GM18517 (cell line): ENCODE results near the gene GADD45B.
A peak's percentile ranks its signal among the peaks of the same experiment; 100 is the strongest.
"Not testable (repeated sequence)": the region's sequence is repeated elsewhere in the genome, so short reads cannot be mapped to it uniquely, and the experiment has no call there.

Experiments used
- ATAC-seq: cut with Tn5 transposase; IDR thresholded peaks from one replicate; pipeline ENCODE4 v1.9.1; 2021; ENCODE audit warnings: mild to moderate bottlenecking, moderate library complexity; ENCODE audit not compliant: unreplicated experiment

GADD45B gene

DNA sequence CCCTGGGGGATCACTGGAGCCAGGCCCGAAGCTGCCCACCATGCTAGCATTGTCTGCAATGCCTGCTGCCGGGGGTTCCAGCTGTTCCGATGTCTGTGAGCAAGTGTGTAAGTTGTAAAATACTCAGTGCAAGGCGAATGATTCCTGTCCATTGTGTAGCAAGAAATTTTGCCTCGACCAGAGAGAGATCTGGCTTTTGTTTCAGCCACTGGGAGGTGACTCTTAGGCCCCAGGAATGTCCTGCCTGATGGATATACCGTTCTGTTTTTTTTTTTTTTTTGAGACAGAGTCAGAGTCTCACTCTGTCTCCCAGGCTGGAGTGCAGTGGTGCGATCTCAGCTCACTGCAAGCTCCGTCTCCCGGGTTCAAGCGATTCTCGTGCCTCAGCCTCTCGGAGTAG, 7.3 kb upstream of the GADD45B start:
- ATAC-seq, result no peak

DNA sequence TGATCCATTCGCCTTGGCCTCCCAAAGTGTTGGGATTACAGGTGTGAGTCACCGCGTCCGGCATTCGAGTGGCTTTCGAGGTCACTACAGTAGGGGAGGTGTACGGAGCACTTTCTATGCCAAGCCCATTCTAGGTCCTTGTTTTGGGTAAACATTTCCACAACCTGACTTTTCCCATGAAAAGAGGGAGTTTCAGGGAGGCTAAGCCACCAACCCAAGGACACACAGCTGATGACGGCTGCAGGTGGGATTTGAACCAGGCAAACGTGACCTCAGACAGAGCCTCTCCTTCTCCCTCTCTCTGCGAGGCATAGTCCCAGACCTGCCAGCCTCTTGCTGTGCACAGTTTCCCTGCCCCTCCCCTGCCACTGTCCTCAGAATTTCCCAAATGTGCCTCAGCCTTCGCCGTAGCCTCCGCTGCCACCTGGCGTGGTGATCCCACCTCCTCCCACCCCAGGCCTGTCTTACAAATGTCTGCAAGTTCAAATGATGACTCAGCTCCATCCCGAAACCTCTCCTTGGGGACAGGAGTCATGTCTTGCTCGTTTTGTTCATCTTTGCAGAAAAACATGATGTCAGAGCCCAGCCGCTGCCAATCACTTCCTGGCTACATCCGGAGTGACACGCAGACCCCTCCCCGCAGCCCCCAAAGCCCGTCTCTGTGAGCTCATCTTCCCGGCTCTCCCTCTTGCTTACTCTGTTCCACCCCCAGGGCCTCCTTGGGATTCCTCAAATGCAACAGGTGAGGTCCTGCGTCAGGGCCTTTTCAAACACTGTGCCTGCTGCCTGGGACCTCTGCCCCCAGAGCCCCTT, 6.6 kb upstream of the GADD45B start:
- ATAC-seq, result no peak

DNA sequence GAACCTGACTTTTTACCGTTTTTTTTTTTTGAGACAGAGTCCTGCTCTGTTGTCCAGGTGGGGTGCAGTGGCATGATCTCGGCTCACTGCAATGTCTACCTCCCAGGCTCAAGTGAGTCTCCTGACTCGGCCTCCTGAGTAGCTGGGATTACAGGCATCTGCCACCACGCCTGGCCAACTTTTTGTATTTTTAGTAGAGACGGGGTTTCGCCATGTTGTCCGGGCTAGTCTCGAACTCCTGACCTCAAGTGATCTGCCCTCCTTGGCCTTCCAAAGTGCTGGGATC, 6.1 kb upstream of the GADD45B start:
- ATAC-seq, result not testable (repeated sequence)

DNA sequence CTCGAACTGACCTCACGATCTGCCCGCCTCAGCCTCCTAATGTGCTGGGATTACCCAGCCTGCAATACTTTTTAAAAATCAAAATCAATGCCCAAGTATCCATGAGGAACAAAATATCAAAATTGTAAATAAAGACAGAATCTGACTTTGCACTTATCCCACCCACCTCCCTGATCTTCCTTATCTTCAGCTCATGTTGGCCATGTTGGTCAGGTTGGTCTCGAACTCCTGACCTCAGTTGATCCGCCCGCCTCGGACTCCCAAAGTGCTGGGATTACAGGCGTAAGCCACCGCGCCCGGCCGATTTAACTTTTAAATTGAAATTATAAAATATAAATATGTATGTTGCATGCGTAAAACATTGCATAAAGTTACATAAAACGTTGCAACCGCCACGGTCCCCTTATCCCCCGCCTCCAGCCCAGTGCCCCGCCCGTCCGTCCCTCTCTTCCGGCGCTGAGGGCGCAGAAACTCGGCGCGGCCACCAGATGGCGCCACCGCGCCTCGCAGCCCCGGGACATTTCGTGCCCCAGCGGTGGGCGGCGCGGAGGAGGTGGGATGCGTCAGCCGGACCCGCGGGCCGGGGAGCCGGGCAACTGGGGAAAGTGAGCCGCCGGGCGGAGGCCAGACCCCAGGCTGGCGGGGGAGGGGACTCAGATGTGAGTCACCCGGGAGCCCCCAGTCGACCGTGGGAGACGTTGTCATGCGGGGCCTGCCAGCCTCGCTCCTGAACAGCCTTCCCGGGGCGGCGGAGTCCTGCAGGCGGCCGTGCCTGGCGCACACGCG, 1.5 kb upstream of the GADD45B start:
- ATAC-seq, result peak; percentile 15

DNA sequence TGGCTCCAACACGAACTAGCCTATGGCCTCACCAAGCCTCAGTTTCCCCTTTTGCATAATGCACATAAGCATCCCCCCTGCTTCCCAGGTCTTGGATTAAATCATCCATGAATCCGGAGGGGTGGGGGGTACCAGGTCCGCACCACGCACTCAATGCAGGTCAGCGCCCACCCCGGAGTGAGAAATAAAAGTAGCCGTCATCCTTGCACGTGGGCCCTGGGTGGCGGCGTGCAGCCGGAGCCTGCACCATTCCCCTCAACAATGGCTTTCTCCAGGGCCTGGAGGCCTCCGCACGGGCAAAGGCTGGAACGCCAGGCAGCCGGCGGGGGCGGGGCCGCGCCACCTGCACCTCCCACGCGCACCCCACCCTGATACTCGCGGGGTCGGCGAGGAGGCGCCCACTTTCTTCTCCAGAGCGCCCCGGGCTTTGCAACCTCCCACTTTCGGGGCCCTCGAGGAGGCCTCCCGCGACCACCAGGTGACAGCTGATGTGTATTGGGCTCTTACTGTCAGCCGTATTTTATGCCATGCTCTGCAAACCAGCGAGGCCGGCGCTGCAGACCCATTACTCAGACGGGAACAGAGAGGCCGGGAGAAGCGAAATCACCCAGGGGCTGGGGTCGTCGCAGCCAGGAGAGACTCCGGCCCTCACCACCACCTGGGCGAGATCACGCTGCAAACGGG, 767 bp upstream of the GADD45B start:
- no peak for ATAC-seq

DNA sequence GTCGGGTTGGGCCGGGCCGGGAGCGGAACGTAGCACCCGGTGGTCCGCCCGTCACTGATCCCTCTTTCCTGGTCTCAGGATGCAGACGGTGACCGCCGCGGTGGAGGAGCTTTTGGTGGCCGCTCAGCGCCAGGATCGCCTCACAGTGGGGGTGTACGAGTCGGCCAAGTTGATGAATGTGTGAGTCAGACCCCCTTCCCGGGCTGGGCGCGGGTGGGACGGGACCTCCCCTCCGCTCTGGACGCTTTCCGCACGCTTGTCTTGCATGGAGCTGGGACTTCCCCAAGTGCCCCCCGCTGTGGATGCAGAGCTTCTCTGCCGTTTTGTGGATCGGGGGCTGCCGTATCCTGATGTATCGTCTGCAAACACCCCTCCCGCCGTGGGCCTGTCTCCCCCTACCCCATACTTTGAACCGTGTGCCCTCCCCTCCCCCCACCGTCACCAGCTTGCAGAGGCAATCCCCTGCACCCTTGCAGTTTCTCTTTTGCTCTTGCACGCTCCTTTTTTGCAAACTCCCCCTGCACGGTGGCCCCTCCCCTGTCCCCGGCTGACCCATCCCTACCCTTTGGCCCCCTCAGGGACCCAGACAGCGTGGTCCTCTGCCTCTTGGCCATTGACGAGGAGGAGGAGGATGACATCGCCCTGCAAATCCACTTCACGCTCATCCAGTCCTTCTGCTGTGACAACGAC, 669 bp downstream of the GADD45B start:
- ATAC-seq, result peak; percentile 6

DNA sequence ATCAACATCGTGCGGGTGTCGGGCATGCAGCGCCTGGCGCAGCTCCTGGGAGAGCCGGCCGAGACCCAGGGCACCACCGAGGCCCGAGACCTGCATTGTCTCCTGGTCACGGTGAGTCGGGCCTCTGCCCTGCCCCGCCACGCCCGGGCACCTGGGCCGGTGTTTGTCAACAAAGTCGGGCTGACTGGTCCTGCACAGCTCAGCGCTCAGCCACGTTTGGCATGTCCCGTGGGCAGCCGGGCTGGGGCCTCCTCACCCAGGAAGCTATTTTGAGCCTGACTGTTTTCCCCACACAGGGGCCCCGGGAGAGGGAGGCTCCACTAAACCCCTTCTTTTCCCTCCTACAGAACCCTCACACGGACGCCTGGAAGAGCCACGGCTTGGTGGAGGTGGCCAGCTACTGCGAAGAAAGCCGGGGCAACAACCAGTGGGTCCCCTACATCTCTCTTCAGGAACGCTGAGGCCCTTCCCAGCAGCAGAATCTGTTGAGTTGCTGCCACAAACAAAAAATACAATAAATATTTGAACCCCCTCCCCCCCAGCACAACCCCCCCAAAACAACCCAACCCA, 1.3 kb downstream of the GADD45B start:
- ATAC-seq, result no peak

DNA sequence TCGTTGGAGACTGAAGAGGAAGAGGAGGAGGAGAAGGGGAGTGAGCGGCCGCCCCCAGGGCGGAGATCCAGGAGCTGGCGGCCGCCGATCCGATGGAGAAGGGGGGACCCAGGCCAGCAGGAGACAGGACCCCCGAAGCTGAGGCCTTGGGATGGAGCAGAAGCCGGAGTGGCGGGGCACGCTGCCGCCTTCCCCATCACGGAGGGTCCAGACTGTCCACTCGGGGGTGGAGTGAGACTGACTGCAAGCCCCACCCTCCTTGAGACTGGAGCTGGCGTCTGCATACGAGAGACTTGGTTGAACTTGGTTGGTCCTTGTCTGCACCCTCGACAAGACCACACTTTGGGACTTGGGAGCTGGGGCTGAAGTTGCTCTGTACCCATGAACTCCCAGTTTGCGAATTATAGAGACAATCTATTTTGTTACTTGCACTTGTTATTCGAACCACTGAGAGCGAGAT, 1.8 kb downstream of the GADD45B start:
- ATAC-seq, result no peak

DNA sequence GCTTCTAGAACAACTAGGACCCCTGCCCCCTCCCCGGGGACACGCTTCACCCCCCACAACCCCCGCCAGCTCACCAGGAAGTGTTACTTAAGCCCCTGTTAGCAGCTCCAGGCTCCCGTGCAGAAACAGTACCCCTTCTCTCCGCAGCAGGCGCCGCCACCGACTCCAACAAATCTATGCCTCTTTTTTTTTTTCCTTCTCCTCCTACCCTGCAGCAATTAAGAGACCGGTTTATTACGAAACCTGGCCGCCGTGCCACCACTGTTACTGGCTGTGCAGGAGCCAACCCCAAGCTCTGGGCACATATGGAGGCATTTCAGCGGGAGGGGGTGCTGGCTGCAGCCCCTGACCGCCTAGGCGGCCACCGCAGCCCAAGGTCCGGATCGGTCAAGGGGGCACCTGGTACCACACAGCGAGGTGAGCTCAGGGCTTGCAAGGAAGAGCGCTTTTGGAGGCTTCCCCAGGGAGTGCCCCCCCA, 2.4 kb downstream of the GADD45B start:
- ATAC-seq, result no peak

DNA sequence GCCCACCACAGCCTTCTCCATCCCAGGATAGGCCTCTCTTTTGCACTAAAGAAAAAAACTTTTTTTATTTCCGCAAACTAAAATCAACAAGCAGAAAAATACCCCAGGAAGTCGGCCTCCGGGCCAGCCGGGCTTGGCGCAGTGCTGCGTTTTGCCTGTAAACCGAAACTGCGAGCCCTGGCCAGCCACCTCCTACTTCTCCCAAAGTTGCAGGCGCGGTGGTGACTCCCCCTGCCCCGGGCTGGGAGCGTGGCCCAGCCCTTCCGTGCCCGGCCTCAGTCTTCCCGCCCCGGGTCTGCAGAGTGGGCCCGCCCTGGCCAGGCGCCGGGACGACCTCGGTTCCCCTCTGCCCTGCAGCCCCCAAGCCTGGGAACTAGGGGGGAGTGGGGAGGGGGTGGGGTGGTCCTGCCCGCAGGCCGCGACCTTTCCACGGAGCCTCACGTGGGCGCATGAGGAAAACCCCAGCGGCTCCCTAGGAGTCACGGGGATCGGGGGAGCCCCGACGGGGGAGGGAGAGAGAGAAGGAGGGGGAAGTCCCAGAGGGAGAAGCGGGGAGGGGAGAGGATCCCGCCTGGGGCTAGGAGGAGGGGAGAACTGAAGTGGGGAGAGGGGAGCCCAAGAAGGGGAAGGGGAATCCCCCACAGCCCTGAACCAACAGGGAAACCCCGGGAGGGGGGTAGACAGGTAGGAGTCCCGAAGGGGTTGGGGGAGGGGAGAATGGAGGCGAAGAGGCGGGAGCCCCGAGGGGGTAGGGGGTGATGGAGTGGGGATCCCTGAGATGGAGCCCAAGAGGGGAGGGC, 3.0 kb downstream of the GADD45B start:
- ATAC-seq, result no peak

DNA sequence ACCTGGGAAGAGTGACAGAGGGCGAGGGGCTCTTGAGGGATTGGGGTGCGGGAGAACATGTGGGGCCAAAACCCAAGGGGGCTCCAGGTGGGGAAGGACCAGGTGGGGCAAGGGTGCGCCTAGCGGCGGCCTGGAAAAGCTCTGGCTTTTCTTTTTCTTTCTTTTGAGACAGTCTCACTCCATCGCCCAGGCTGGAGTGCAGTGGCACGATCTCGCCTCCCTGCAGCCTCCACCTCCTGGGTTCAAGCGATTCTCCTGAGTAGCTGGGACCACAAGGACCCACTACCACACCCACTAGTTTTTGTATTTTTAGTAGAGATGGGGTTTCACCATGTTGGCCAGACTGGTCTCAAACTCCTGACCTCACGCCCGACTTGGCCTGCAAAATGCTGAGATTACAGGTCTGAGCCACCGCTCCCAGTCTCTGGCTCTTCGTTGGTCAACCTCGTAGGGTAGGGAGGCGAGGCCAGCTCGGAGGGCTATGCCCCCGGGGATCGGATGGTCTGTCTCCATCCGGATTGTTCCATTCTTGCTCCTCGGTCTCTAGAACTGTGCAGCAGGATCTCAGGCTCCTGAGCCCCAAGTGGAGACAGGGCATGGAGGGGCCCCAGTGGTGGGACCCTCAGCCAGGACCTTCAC, 3.7 kb downstream of the GADD45B start:
- ATAC-seq, result no peak

DNA sequence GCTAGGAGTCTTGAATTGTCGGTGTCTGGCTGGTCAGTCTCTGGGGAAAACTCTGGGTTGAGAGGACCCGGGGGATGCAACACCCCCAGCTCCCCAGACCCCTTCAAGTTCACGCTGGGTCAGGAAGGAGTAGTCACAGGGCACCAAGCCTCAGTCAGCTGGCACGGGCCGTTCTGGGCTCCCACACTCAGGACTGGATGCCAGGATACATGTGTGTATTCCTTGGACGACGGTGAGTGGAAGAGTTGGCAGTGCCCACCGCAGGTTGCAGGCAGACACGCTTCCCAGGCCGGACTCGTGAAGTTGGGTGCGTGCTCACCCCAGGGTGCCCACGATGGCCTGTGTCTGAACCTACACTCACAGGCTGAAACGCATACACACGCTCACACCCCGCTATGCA, 5.5 kb downstream of the GADD45B start:
- no peak for ATAC-seq

DNA sequence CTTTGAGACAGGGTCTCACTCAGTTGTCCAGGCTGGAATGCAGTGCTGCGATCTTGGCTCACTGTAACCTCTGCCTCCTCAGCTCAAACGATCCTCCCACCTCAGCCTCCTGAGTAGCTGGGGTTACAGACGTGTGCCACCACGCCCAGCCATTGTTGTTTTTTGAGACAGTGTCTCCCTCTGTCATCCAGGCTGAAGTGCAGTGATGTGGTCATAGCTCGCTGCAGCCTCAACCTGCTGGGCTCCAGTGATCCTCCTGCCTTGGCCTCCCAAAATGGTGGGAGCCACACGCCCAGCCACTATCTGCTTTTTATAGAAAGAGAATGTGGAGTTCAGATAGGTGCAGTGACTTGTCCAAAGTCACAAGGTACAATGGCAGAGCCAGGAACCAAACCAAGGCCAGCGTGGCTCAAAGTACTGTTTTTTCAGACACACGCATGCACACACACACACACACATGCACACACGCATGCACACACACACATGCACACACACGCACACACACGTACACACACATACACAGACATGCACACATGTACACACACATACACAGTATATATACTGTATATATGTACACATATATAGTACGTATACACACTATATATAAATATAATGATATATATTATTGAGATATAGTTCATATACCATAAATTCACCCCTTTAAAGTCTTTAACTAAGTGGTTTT, 6.6 kb downstream of the GADD45B start:
- ATAC-seq, result no peak

DNA sequence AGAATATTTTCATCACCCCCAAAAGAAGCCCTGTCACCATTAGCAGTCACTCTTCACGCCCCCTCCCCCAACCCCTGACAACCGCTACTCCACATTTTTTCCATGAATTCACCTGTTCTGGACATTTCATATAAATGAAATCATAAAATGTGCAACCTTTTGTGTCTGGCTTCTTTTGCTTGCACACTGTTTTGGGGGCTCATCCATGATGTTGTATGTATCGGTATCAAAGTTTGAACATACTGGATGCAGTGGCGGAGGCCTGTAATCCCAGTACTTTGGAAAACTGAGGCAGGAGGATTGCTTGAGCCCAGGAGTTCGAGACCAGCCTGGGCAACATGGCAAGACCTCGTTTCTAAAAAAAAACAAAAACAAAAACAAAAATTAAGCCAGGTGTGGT, 7.2 kb downstream of the GADD45B start:
- ATAC-seq, result no peak

DNA sequence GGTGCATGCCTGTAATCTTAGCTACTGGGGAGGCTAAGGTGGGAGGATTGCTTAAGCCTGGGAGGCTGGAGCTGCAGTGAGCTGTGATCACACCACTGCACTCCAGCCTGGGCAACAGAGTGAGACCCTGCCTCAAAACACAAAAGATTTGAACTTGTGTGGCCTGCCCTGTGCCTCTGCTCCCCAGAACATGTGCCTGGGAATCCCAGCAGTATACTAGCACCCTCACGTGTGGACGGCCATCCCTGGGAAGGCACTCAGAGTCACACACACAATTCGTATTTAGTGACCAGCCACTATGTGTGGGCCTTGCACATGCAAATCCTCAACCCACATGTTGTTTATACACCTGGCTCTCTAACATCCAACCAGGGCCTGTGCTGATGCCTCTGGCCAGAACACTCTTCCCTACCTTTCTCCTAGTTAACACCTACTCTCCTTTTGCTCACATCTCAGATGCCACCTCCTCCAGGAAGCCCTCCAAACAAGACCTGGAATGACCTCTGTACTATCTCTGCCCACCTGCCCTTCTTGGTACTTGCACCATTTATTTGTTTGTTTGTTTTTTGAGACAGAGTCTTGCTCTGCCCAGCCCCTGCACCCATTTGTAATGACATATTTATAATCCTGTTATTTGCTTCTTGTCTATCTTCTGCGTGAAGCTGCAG, 7.7 kb downstream of the GADD45B start:
- ATAC-seq, result no peak

DNA sequence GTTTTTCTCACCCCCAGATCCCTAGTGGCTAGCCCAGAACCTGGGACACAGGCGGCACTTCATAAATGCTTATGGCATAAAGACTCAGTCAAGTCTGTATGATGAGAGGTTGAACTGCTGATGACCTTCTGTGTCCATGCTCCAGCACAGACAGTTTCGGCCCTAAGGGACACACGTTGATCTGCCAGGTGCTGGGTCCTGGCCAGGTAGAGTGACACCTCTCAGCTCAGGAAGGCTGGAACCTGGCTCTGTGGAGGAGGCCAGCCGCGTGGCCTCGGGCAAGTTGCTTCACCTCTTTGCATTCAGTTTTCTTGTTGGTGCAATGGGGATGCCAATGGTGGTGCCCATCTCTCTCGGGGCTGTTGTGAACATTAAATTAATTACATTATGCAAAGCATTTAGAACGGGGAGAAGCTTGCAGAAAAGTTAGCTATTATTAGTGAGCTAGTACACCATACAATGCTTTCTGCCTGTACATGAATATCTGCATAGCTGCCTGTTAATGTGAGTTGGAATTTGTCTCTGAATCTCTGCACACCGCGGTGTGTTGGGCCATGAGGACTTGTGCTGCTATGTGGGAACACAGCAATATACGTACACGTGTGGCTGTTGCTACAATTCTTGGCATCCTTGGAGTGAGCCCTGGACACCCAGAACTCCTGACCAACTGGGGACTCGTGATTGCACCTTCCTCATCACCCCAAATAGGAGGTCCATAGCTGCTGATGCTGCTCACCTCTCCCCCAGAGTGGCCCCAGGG, 8.4 kb downstream of the GADD45B start:
- no peak for ATAC-seq

DNA sequence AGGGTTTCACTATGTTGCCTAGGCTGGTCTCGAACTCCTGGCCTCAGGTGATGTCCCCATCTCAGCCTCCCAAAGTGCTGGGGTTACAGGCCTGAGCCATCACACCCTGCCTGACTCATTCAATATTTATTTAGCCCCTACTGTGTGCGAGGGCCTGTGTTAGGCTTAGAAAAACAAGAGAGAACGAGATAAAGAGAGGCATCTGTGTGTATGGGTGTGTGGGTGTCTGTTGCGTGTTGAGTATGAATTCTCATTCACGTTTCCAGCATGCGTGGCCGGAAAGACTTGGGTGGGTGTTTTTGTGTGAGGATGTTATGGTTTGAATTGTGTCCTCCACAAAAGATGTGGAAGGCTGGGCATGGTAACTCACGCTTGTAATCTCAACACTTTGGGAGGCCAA, 9.5 kb downstream of the GADD45B start:
- ATAC-seq, result no peak

DNA sequence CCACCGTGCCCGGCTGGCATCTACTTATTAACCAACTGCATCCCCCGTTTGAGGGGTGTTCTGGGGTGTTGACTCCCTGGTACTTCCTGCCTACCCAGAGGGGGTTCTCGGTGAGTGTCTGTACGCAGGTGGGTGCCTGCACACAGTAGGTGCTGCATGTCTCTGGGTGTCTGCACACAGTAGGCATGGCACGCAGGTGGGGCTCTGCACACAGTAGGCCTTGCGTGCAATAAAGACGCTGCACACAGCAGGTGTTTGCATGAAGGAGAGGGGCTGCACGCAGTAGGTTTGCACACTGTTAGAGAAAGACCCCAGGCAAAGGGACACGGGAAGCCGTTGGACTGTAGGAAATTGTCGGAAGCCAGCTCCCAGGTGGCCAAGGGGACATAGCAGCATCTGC, 11.2 kb downstream of the GADD45B start:
- no peak for ATAC-seq
